HL-60 (cell line): ENCODE data around the gene RNF26.

ENCODE experiments used
- GABPA ChIP-seq: IDR thresholded peaks from 2 replicates; pipeline ENCODE4 v1.6.1; 2012; ENCODE audit warnings: low read depth
- POLR2AphosphoS5 ChIP-seq: IDR thresholded peaks from 2 replicates; pipeline ENCODE4 v1.6.1; 2012; ENCODE audit warnings: low read depth
- SPI1 ChIP-seq: IDR thresholded peaks from 2 replicates; pipeline ENCODE4 v1.6.1; 2012; ENCODE audit warnings: low read depth, mild to moderate bottlenecking, borderline replicate concordance
- TF ChIP-seq, protein P1 (sequence below): IDR thresholded peaks from one replicate; pipeline ENCODE4 v1.5.1; 2011; ENCODE audit warnings: low read length, control low read depth, inconsistent platforms; ENCODE audit not compliant: insufficient read depth
- TF ChIP-seq, protein P2 (sequence below): IDR thresholded peaks from 2 replicates; pipeline ENCODE4 v1.6.1; 2012; ENCODE audit warnings: low read depth; ENCODE audit not compliant: insufficient replicate concordance

GRCh38 chr11:119314726-119315125, 19.6 kb upstream of the RNF26 start:
- TF ChIP-seq, protein P1, sequence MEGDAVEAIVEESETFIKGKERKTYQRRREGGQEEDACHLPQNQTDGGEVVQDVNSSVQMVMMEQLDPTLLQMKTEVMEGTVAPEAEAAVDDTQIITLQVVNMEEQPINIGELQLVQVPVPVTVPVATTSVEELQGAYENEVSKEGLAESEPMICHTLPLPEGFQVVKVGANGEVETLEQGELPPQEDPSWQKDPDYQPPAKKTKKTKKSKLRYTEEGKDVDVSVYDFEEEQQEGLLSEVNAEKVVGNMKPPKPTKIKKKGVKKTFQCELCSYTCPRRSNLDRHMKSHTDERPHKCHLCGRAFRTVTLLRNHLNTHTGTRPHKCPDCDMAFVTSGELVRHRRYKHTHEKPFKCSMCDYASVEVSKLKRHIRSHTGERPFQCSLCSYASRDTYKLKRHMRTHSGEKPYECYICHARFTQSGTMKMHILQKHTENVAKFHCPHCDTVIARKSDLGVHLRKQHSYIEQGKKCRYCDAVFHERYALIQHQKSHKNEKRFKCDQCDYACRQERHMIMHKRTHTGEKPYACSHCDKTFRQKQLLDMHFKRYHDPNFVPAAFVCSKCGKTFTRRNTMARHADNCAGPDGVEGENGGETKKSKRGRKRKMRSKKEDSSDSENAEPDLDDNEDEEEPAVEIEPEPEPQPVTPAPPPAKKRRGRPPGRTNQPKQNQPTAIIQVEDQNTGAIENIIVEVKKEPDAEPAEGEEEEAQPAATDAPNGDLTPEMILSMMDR, result no peak
- no peak for TF ChIP-seq POLR2AphosphoS5
- no peak for TF ChIP-seq GABPA
- TF ChIP-seq, protein P2, sequence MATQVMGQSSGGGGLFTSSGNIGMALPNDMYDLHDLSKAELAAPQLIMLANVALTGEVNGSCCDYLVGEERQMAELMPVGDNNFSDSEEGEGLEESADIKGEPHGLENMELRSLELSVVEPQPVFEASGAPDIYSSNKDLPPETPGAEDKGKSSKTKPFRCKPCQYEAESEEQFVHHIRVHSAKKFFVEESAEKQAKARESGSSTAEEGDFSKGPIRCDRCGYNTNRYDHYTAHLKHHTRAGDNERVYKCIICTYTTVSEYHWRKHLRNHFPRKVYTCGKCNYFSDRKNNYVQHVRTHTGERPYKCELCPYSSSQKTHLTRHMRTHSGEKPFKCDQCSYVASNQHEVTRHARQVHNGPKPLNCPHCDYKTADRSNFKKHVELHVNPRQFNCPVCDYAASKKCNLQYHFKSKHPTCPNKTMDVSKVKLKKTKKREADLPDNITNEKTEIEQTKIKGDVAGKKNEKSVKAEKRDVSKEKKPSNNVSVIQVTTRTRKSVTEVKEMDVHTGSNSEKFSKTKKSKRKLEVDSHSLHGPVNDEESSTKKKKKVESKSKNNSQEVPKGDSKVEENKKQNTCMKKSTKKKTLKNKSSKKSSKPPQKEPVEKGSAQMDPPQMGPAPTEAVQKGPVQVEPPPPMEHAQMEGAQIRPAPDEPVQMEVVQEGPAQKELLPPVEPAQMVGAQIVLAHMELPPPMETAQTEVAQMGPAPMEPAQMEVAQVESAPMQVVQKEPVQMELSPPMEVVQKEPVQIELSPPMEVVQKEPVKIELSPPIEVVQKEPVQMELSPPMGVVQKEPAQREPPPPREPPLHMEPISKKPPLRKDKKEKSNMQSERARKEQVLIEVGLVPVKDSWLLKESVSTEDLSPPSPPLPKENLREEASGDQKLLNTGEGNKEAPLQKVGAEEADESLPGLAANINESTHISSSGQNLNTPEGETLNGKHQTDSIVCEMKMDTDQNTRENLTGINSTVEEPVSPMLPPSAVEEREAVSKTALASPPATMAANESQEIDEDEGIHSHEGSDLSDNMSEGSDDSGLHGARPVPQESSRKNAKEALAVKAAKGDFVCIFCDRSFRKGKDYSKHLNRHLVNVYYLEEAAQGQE, result no peak
- TF ChIP-seq SPI1, result no peak
